ENCODE data around the gene AFG3L2. TPM values are rescaled to one million over a fixed set of nuclear protein-coding genes. Genes with fewer than 3 reads are reported as not detected.

AFG3L2 gene
- total RNA-seq, 4 donors from 2014 or later = 39.8 to 47.7 (median 41.7) TPM

- Histone ChIP-seq H3K4me3 (no peak overlapping the region), H3K9me3 (no peaks in the 10 kb centered on the region), H3K36me3 (peaks cover 57 to 100% (median 93%) of the 10 kb centered on the region in 4 donors), H3K27me3 (no peaks in the 10 kb centered on the region), H3K27ac (replicated peaks in 1 of 4) (no peak overlapping the region), H3K4me1 (no peaks in the 10 kb centered on the region)
- DNase-seq (ENCODE audit: extremely low spot score) = no peak
- intact Hi-C loops (cut with DNase I) = no loop called here
- 89% methylated on average over 13 of the region's 13 CpGs for WGBS
- TF ChIP-seq POLR2A (IDR thresholded peaks at IDR 0.05; ENCODE audit: low read depth) (no peak), EP300 (IDR thresholded peaks at IDR 0.05) (no peak), CTCF (IDR thresholded peaks at IDR 0.05) (no peak), POLR2AphosphoS5 (IDR thresholded peaks at IDR 0.05) (no peak)
These were observed 31.4 kb downstream of the AFG3L2 start for GRCh38 chr18:12345491-12346239.

GRCh38 chr18:12342661-12343060 lies 34.4 kb downstream of the AFG3L2 start:
- TF ChIP-seq POLR2A (IDR thresholded peaks at IDR 0.05; ENCODE audit: low read depth) (no peak), POLR2AphosphoS5 (IDR thresholded peaks at IDR 0.05) (no peak), CTCF (IDR thresholded peaks at IDR 0.05) (no peak), EP300 (IDR thresholded peaks at IDR 0.05) (no peak)
- H3K27me3 ChIP-seq = no peaks in the 10 kb centered on the region
- H3K4me3 ChIP-seq = no peak overlapping the region
- H3K36me3 ChIP-seq = peaks cover 56 to 100% (median 92%) of the 10 kb centered on the region in 4 donors
- H3K9me3 ChIP-seq = no peaks in the 10 kb centered on the region
- WGBS = 90% methylated on average over 4 of the region's 4 CpGs
- no peak for DNase-seq (ENCODE audit: extremely low spot score)
- no peak overlapping the region for H3K27ac ChIP-seq (replicated peaks in 1 of 4)
- H3K4me1 ChIP-seq = peaks cover 0 to 5% (median 0%) of the 10 kb centered on the region in 4 donors
- intact Hi-C loops (cut with DNase I) = no loop called here

GRCh38 chr18:12340945-12341660 lies 35.9 kb downstream of the AFG3L2 start:
- H3K27me3 ChIP-seq = no peaks in the 10 kb centered on the region
- H3K9me3 ChIP-seq = no peaks in the 10 kb centered on the region
- 93% methylated on average over 5 of the region's 5 CpGs for WGBS
- no peak for DNase-seq (ENCODE audit: extremely low spot score)
- H3K4me1 ChIP-seq = peaks cover 4 to 18% (median 6%) of the 10 kb centered on the region in 4 donors
- intact Hi-C loops (cut with DNase I) = no loop called here
- H3K27ac ChIP-seq (replicated peaks in 1 of 4) = no peak overlapping the region
- peaks cover 48 to 100% (median 89%) of the 10 kb centered on the region in 4 donors for H3K36me3 ChIP-seq
- H3K4me3 ChIP-seq = no peak overlapping the region
- TF ChIP-seq CTCF (IDR thresholded peaks at IDR 0.05) (no peak), POLR2AphosphoS5 (IDR thresholded peaks at IDR 0.05) (no peak), POLR2A (IDR thresholded peaks at IDR 0.05; ENCODE audit: low read depth) (no peak), EP300 (IDR thresholded peaks at IDR 0.05) (no peak)

- Histone ChIP-seq H3K4me1 (peaks cover 27 to 39% (median 27%) of the 10 kb centered on the region in 4 donors), H3K27me3 (no peaks in the 10 kb centered on the region), H3K4me3 (no peak overlapping the region), H3K36me3 (peaks cover 31 to 97% (median 82%) of the 10 kb centered on the region in 4 donors), H3K27ac (replicated peaks in 1 of 4) (no peak overlapping the region), H3K9me3 (no peaks in the 10 kb centered on the region)
- no peak for DNase-seq (ENCODE audit: extremely low spot score)
- 83% methylated on average over 2 of the region's 2 CpGs for WGBS
- intact Hi-C loops (cut with DNase I) = no loop called here
- TF ChIP-seq CTCF (IDR thresholded peaks at IDR 0.05) (no peak), POLR2AphosphoS5 (IDR thresholded peaks at IDR 0.05) (no peak)
These were observed 38.6 kb downstream of the AFG3L2 start for GRCh38 chr18:12338382-12338781.

All from esophagus muscularis mucosa (tissue), 4 donors.